Upper lobe of left lung (tissue), 4 donors: ENCODE results near the gene TNFRSF21.

Experiments
- EP300 ChIP-seq, 4 donors: sonication (generic); formaldehyde crosslinking; IDR thresholded peaks; one replicate each; pipeline ENCODE4 v1.5.1; 2017; ENCODE audit warnings: antibody characterized with exemption in 4 of 4, control low read depth in 2 of 4
- TF ChIP-seq, protein P1 (sequence below), 6 experiments: fragments of 450-650 bp in 4 of 6; fragments of 200-600 bp in 2 of 6; sonication (generic) in 2 of 6; IDR thresholded peaks; one replicate each; pipeline ENCODE4 v1.5.1; 2016 to 2019; ENCODE audit warnings: antibody characterized with exemption in 6 of 6

DNA sequence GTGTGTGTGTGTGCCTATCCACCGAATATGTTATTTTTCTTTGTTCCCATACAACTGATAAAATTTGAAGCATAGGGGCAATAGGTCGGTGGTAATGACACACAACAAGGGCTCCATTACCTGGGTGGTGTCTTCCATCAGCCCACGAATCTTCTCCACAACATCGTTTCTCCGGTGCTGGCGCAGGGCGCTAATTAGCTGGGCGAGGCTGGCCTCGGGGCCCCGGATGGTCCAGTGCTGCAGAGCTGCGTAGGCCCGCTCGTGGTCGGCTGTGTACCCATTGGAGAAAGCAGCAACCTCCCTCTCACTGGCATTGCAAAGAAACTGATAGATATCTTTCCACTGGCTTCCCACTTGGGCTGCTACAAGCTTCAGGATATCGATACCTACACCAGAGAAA lies 56.6 kb downstream of the TNFRSF21 start:
- TF ChIP-seq, protein P1, sequence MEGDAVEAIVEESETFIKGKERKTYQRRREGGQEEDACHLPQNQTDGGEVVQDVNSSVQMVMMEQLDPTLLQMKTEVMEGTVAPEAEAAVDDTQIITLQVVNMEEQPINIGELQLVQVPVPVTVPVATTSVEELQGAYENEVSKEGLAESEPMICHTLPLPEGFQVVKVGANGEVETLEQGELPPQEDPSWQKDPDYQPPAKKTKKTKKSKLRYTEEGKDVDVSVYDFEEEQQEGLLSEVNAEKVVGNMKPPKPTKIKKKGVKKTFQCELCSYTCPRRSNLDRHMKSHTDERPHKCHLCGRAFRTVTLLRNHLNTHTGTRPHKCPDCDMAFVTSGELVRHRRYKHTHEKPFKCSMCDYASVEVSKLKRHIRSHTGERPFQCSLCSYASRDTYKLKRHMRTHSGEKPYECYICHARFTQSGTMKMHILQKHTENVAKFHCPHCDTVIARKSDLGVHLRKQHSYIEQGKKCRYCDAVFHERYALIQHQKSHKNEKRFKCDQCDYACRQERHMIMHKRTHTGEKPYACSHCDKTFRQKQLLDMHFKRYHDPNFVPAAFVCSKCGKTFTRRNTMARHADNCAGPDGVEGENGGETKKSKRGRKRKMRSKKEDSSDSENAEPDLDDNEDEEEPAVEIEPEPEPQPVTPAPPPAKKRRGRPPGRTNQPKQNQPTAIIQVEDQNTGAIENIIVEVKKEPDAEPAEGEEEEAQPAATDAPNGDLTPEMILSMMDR (IDR thresholded peaks at IDR 0.05) = no peak
- no peak for TF ChIP-seq EP300 (IDR thresholded peaks at IDR 0.05)
